Duodenal mucosa (tissue), 2 donors: ENCODE measurements around the gene LRRC43.

Source experiments
- H3K27ac ChIP-seq: one replicate; pipeline ENCODE4 v1.7.0; 2013; ENCODE audit warnings: low read depth, low read length
- H3K27me3 ChIP-seq, 2 donors: one replicate each; pipeline ENCODE4 v1.7.0; 2013; ENCODE audit warnings: low read length in 2 of 2, control low read depth in 1 of 2; ENCODE audit not compliant: insufficient read depth in 2 of 2, control insufficient read depth in 1 of 2
- H3K36me3 ChIP-seq, 2 donors: one replicate each; pipeline ENCODE4 v1.7.0; 2013; ENCODE audit warnings: low read length in 2 of 2, control low read depth in 1 of 2; ENCODE audit not compliant: insufficient read depth in 2 of 2, control insufficient read depth in 1 of 2
- H3K4me1 ChIP-seq, 2 donors: one replicate each; pipeline ENCODE4 v1.7.0; 2013; ENCODE audit warnings: low read length in 2 of 2, control low read depth in 1 of 2; ENCODE audit not compliant: insufficient read depth in 2 of 2, control insufficient read depth in 1 of 2
- H3K4me3 ChIP-seq, 2 donors: one replicate each; pipeline ENCODE4 v1.7.0; 2013; ENCODE audit warnings: low read length in 2 of 2, low read depth in 1 of 2
- H3K9ac ChIP-seq, 2 donors: one replicate each; pipeline ENCODE4 v1.7.0; 2013; ENCODE audit warnings: low read length in 2 of 2, low read depth in 1 of 2
- H3K9me3 ChIP-seq, 2 donors: one replicate each; pipeline ENCODE4 v1.7.0; 2013; ENCODE audit warnings: low read length in 2 of 2, control low read depth in 1 of 2; ENCODE audit not compliant: control insufficient read depth in 1 of 2

Gene LRRC43

DNA sequence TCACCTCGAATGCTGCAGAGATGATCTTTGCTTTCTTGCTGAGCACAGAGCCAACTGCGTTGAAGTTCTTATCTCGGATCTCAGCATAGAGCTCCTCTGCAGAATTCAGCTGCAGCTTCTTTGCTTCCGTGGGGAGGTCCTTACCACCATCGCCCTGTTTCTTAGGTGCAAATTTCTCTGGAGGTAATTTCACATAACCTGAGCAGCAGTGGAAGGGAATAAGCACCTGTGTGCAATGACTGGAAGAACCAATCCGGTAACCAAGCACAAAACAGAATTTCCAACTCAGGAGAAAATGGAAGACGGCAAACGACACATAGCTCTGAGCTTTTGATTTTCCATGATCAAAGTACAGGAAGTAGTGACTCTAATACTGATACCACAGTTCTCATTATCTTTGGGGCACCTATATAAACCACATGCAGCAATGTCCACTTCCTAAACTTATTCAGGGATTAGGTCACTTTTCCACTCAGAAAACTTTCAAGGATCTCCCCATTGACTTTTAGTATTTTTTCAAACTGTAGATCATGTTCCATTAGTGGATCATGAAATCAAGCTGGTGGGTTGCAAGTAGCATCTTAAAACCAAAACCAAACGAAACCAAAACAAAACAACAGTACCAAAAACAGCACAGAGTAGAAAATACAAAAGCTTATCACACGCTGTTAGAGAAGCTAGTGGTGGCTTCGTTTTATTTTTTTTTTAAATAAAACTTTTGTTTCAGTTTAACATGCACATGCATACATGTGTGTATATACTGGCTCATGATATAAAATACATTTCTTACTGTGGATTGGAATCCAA, 61.8 kb downstream of the LRRC43 start:
- Histone ChIP-seq H3K4me1 (no peaks in the 10 kb centered on the region), H3K9me3 (no peaks in the 10 kb centered on the region), H3K4me3 (peak overlapping the region; percentile 23 to 66), H3K27me3 (no peaks in the 10 kb centered on the region), H3K36me3 (peaks cover 12 to 32% of the 10 kb centered on the region in 2 donors), H3K27ac (no peak overlapping the region), H3K9ac (no peak overlapping the region)

DNA sequence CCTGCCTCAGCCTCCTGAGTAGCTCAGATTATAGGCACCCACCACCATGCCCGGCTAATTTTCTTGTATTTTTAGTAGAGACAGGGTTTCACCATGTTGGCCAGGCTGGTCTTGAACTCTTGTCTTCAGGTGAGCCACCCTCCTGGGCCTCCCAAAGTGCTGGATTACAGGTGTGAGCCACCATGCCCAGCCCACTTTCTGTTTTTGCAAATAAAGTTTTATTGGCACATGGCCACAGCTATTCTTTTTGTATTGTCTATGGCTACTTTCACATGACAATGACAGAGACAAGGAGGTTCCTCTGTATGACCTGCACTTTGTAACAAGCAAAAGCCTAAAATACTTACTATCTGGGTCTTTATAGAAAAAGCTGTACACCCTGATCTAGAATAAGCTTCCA, 62.6 kb downstream of the LRRC43 start:
- Histone ChIP-seq H3K4me1 (no peaks in the 10 kb centered on the region), H3K36me3 (peaks cover 12 to 40% of the 10 kb centered on the region in 2 donors), H3K27me3 (no peaks in the 10 kb centered on the region), H3K27ac (no peak overlapping the region), H3K4me3 (no peak overlapping the region), H3K9ac (no peak overlapping the region), H3K9me3 (no peaks in the 10 kb centered on the region)

DNA sequence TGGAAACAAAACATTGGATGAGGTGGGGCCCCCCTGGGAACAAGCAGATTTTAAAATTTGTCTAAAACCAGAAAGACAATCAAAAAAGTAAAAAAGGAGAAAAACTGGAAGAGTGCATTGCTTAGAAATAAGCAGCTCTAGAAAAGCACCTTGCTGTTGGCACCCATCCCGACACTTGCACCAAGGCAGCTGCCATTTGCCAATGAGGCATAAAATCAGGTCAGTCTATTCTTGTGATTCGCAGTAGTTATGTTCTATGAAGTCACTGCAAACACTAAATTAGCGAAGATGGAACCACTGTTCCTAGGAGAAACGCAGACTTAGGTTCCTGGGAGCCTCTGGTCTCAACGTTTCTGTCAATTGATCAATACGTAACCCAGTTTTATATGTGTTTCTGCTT, 67.1 kb downstream of the LRRC43 start:
- Histone ChIP-seq H3K9me3 (no peaks in the 10 kb centered on the region), H3K9ac (no peak overlapping the region), H3K36me3 (peaks cover 12 to 44% of the 10 kb centered on the region in 2 donors), H3K4me3 (no peak overlapping the region), H3K27ac (no peak overlapping the region), H3K27me3 (no peaks in the 10 kb centered on the region), H3K4me1 (no peaks in the 10 kb centered on the region)

DNA sequence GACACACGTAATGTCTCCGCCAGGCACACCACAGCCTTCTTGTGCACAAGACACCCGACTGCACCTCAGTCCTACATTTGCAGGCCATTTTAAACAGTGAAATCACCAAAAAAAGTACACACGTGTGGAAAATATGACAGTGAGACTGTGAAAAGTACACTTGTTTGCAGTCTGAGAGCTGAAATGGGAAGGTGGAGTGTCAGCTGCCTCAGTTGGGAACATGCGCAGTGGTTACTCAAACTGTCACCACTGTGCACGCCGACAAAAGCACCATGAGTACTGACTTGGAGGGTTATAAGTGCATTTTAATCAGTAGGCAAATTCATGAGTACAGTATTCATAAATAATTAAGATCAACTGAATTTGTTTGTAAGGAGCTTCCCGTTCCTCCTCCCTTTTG, 67.6 kb downstream of the LRRC43 start:
- H3K27me3 ChIP-seq, result no peaks in the 10 kb centered on the region
- H3K9ac ChIP-seq, result no peak overlapping the region
- H3K36me3 ChIP-seq, result peaks cover 12 to 46% of the 10 kb centered on the region in 2 donors
- no peak overlapping the region for H3K27ac ChIP-seq
- H3K4me1 ChIP-seq, result no peaks in the 10 kb centered on the region
- H3K4me3 ChIP-seq, result no peak overlapping the region
- no peaks in the 10 kb centered on the region for H3K9me3 ChIP-seq
